Measurements from ENCODE around the gene SLC39A1.

The SLC39A1 gene

GRCh38 chr1:153991806-153992205 is 28.5 kb upstream of the SLC39A1 start:
- no peak for DNase-seq (ENCODE audit: low read depth)
- TF ChIP-seq CTCF (IDR thresholded peaks at IDR 0.05; ENCODE audit: control insufficient read depth, extremely low read depth, insufficient read depth), result no peak
- H3K4me3 ChIP-seq (ENCODE audit: low read depth, low read length), result peak overlapping the region; percentile 83

- no peak for TF ChIP-seq CTCF (IDR thresholded peaks at IDR 0.05; ENCODE audit: control insufficient read depth, extremely low read depth, insufficient read depth)
- no peak for DNase-seq (ENCODE audit: low read depth)
These were observed 27.9 kb upstream of the SLC39A1 start for GRCh38 chr1:153991151-153991630.

GRCh38 chr1:153990468-153991150 is 27.3 kb upstream of the SLC39A1 start, which contains the start of gene RPS27:
Gene RPS27, plus strand, starts transcription at chr1:153990762. Its CDS starts 35 bp downstream, at chr1:153990797.
- DNase-seq (ENCODE audit: low read depth), result peak; percentile 98
- peak within 1 kb of the TSS; percentile 83 for H3K4me3 ChIP-seq (ENCODE audit: low read depth, low read length)
- TF ChIP-seq CTCF (IDR thresholded peaks at IDR 0.05; ENCODE audit: control insufficient read depth, extremely low read depth, insufficient read depth), result no peak

More at GRCh38 chr1:153991151-153991630, 27.9 kb upstream of the SLC39A1 start:
- H3K4me3 ChIP-seq (ENCODE audit: low read depth, low read length), result peak overlapping the region; percentile 83

GRCh38 chr1:153987621-153988020 is 24.3 kb upstream of the SLC39A1 start:
- H3K4me3 ChIP-seq (ENCODE audit: low read depth, low read length), result no peak overlapping the region
- no peak for DNase-seq (ENCODE audit: low read depth)
- no peak for TF ChIP-seq CTCF (IDR thresholded peaks at IDR 0.05; ENCODE audit: control insufficient read depth, extremely low read depth, insufficient read depth)

GRCh38 chr1:153985941-153986761 is 22.8 kb upstream of the SLC39A1 start, which contains the start of gene RAB13:
Gene RAB13, minus strand, starts transcription at chr1:153986339. Its CDS starts 103 bp downstream, at chr1:153986236.
- DNase-seq (ENCODE audit: low read depth), result peak; percentile 56
- peak within 1 kb of the TSS; percentile 73 for H3K4me3 ChIP-seq (ENCODE audit: low read depth, low read length)
- TF ChIP-seq CTCF (IDR thresholded peaks at IDR 0.05; ENCODE audit: control insufficient read depth, extremely low read depth, insufficient read depth), result no peak

GRCh38 chr1:153985341-153985912 is 22.1 kb upstream of the SLC39A1 start:
- peak overlapping the region; percentile 73 for H3K4me3 ChIP-seq (ENCODE audit: low read depth, low read length)
- no peak for TF ChIP-seq CTCF (IDR thresholded peaks at IDR 0.05; ENCODE audit: control insufficient read depth, extremely low read depth, insufficient read depth)
- DNase-seq (ENCODE audit: low read depth), result no peak
